Measurements from ENCODE around the gene BAZ1B. TPM values are rescaled to one million over a fixed set of nuclear protein-coding genes. Genes with fewer than 3 reads are reported as not detected.

Gene BAZ1B
- polyA plus RNA-seq, 1 experiment = 12.4 TPM

DNA sequence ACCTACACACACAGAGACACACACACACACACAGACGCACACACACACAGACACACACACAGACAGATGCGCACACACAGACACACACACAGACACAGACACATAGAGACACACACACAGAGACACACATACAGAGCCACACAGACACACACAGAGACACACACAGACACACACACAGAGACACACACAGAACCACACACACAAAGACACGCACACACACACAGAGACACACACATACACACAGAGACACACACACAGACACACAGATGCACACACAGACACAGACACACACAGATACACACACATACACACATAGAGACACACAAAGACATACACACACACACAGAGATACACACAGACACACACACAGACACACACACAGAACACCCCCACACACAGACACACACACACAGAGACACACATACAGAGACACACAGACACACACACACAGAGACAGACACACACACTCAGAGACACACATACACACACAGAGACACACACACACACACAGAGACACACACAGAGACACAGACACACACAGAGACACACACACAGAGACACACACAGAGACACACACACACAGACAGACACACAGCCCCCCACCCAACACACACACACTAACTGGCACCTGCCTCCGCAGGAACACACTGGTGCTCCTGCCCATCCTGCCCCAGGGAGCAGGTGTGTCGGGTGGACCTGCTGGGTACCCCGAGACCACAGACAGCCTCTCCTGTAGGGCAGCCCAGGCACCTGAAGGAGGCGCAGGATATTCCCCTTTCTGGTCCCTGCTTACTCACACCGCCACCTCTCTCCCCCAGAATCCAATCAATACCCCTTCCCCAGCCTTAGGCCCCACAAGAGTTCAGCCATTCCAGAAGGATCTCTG lies 93.9 kb downstream of the BAZ1B start:
- peaks cover 2% of the 10 kb centered on the region for H3K27me3 ChIP-seq (ENCODE audit: control insufficient read depth, insufficient read depth, low read length)
- ChIA-PET POLR2A (no interaction called here), CTCF (no interaction called here)
- TF ChIP-seq, protein P1, sequence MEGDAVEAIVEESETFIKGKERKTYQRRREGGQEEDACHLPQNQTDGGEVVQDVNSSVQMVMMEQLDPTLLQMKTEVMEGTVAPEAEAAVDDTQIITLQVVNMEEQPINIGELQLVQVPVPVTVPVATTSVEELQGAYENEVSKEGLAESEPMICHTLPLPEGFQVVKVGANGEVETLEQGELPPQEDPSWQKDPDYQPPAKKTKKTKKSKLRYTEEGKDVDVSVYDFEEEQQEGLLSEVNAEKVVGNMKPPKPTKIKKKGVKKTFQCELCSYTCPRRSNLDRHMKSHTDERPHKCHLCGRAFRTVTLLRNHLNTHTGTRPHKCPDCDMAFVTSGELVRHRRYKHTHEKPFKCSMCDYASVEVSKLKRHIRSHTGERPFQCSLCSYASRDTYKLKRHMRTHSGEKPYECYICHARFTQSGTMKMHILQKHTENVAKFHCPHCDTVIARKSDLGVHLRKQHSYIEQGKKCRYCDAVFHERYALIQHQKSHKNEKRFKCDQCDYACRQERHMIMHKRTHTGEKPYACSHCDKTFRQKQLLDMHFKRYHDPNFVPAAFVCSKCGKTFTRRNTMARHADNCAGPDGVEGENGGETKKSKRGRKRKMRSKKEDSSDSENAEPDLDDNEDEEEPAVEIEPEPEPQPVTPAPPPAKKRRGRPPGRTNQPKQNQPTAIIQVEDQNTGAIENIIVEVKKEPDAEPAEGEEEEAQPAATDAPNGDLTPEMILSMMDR (IDR thresholded peaks at IDR 0.05; ENCODE audit: insufficient read depth, low read depth, low read length) = no peak; the same call in 1 of the 2 replicates
- no peak overlapping the region for H3K4me3 ChIP-seq (ENCODE audit: low read depth, low read length)
- DNase-seq (ENCODE audit: low read depth) = no peak
- no peaks in the 10 kb centered on the region for H3K36me3 ChIP-seq (ENCODE audit: control insufficient read depth, insufficient read depth, low read length)

DNA sequence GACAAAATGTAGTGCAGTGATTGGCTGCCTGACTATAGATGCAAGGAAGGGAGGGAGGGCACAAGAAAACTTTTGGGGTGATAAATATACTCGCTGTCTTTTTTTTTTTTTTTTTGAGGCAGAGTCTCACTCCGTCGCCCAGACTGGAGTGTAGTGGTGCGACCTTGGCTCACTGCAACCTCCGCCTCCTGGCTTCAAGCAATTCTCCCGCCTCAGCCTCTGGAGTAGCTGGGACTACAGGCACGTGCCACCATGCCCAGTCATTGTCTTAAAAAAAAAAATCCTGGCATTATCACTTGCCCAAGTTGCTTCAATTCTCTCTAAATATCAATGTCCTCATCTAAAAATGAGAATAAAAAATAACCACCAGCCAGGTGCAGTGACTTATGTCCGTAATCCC lies 96.1 kb downstream of the BAZ1B start:
- ChIA-PET CTCF (interaction anchor here (1.2 kb wide), 1 partner anchor 102 kb away, joined by 3 read pairs; no protein-coding TSS in a partner anchor), POLR2A (no interaction called here)
- DNase-seq (ENCODE audit: low read depth) = no peak
- Histone ChIP-seq H3K27me3 (ENCODE audit: control insufficient read depth, insufficient read depth, low read length) (peaks cover 2% of the 10 kb centered on the region), H3K36me3 (ENCODE audit: control insufficient read depth, insufficient read depth, low read length) (no peaks in the 10 kb centered on the region), H3K4me3 (ENCODE audit: low read depth, low read length) (no peak overlapping the region)
- TF ChIP-seq, protein P1 (IDR thresholded peaks at IDR 0.05; ENCODE audit: insufficient read depth, low read depth, low read length) = no peak

DNA sequence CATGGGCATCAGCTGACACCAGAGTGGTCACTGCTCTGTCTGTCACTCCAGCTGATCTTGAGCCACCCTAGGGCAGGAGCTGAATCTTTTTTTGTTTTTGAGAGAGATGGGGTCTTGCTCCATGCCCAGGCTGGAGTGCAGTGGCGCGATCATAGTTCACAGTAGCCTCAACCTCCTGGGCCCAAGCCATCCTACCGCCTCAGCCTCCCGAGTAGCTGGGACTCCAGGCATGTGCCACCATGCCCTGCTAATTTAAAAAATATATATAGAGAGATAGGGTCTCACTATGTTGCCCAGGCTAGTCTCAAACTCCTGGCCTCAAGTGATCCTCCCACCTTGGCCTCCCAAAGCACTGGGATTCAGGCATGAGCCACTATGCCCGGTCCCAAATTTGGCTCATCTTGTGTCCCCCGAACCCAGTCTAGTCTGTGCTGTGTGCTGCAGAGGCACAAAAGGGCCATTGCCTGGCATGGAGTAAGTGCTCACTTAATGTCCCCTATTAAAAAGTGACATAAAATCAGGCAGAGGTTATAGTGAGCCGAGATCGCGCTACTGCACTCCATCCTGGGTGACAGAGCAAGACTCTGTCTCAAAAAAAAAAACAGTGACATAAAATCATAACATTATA lies 96.6 kb downstream of the BAZ1B start:
- H3K4me3 ChIP-seq (ENCODE audit: low read depth, low read length) = no peak overlapping the region
- CTCF ChIA-PET = interaction anchor here (1.2 kb wide), 1 partner anchor 102 kb away, joined by 3 read pairs; no protein-coding TSS in a partner anchor

DNA sequence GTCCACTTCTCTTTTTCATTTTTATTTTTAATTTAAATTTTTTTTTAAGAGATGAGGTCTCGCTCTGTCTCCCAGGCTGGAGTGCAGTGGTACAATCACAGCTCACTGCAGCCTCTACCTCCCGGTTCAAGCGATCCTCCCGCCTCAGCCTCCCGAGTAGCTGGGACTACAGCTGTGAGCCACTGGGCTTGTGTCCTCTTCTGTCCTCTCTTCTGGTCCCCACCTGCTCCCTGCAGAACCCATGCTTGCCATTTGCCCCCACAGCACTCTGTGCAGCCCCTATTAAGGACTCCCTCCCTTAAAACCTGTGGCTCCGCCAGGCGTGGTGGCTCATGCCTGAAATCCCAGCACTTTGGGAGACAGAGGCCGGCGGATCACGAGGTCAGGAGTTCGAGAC lies 97.6 kb downstream of the BAZ1B start:
- DNase-seq (ENCODE audit: low read depth) = no peak
- POLR2A ChIA-PET = no interaction called here
- no peaks in the 10 kb centered on the region for H3K36me3 ChIP-seq (ENCODE audit: control insufficient read depth, insufficient read depth, low read length)
- CTCF ChIA-PET = interaction anchor here (1.2 kb wide), 1 partner anchor 101 kb away, joined by 3 read pairs; no protein-coding TSS in a partner anchor
- peaks cover 2% of the 10 kb centered on the region for H3K27me3 ChIP-seq (ENCODE audit: control insufficient read depth, insufficient read depth, low read length)
- no peak overlapping the region for H3K4me3 ChIP-seq (ENCODE audit: low read depth, low read length)
- TF ChIP-seq, protein P1 (IDR thresholded peaks at IDR 0.05; ENCODE audit: insufficient read depth, low read depth, low read length) = no peak

More for the DNA sequence above, 96.6 kb downstream of the BAZ1B start:
- POLR2A ChIA-PET = no interaction called here
- no peak for DNase-seq (ENCODE audit: low read depth)
- Histone ChIP-seq H3K27me3 (ENCODE audit: control insufficient read depth, insufficient read depth, low read length) (peaks cover 2% of the 10 kb centered on the region), H3K36me3 (ENCODE audit: control insufficient read depth, insufficient read depth, low read length) (no peaks in the 10 kb centered on the region)
- TF ChIP-seq, protein P1 (IDR thresholded peaks at IDR 0.05; ENCODE audit: insufficient read depth, low read depth, low read length) = no peak

Measured in BJ (cell line).